Activated CD8-positive, alpha-beta memory T cell treated with anti-CD3 and anti-CD28 coated beads, Interleukin-2, amount 50 U/mL, for 48 hours (primary cell): Measurements from ENCODE around the gene KRT17.
"Not testable (repeated sequence)": the region's sequence is repeated elsewhere in the genome, so short reads cannot be mapped to it uniquely, and the experiment has no call there.

Source experiments
- DNase-seq: peaks from one replicate; pipeline ENCODE4 v3.0.0-alpha.2; 2020

Gene KRT17

GRCh38 chr17:41633556-41634199 is 9.3 kb upstream of the KRT17 start:
- DNase-seq: no peak

- DNase-seq: no peak
Observed at GRCh38 chr17:41632482-41633105, 8.2 kb upstream of the KRT17 start.

- no peak for DNase-seq
Observed at GRCh38 chr17:41631898-41632285, 7.5 kb upstream of the KRT17 start.

- DNase-seq: no peak
Observed at GRCh38 chr17:41631025-41631897, 6.9 kb upstream of the KRT17 start.

- no peak for DNase-seq
Observed at GRCh38 chr17:41629826-41630670, 5.7 kb upstream of the KRT17 start.

- DNase-seq: no peak
Observed at GRCh38 chr17:41629316-41629715, 4.9 kb upstream of the KRT17 start.

GRCh38 chr17:41628621-41629255 is 4.4 kb upstream of the KRT17 start:
- not testable (repeated sequence) for DNase-seq

GRCh38 chr17:41628073-41628370 is 3.6 kb upstream of the KRT17 start:
- not testable (repeated sequence) for DNase-seq

GRCh38 chr17:41627316-41628072 is 3.1 kb upstream of the KRT17 start:
- DNase-seq: no peak

- DNase-seq: not testable (repeated sequence)
Observed at GRCh38 chr17:41626914-41627295, 2.5 kb upstream of the KRT17 start.

GRCh38 chr17:41626028-41626913 is 1.9 kb upstream of the KRT17 start:
- not testable (repeated sequence) for DNase-seq

GRCh38 chr17:41625602-41626001 is 1.2 kb upstream of the KRT17 start:
- no peak for DNase-seq

- DNase-seq: not testable (repeated sequence)
Observed at GRCh38 chr17:41623184-41623861, 1.1 kb downstream of the KRT17 start.

- DNase-seq: not testable (repeated sequence)
Observed at GRCh38 chr17:41622340-41623183, 1.8 kb downstream of the KRT17 start.

GRCh38 chr17:41621916-41622315 is 2.5 kb downstream of the KRT17 start:
- DNase-seq: no peak

- DNase-seq: not testable (repeated sequence)
Observed at GRCh38 chr17:41621435-41621817, 2.9 kb downstream of the KRT17 start.

- no peak for DNase-seq
Observed at GRCh38 chr17:41620583-41621434, 3.6 kb downstream of the KRT17 start.

GRCh38 chr17:41619927-41620582 is 4.3 kb downstream of the KRT17 start:
- DNase-seq: not testable (repeated sequence)
